Hepatocyte (in vitro differentiated cells): ENCODE data around the gene ACOT4. TPM values are rescaled to one million over a fixed set of nuclear protein-coding genes. Genes with fewer than 3 reads are reported as not detected.

Experiments
- DNase-seq: peaks from one replicate; pipeline ENCODE4 v3.0.0-alpha.2; 2016; ENCODE audit warnings: low spot score
- H2AFZ ChIP-seq: fragments of 200-600 bp; sonication (generic); 2 replicates; pipeline ENCODE4 v1.6.0; 2016; ENCODE audit warnings: antibody characterized with exemption, mild to moderate bottlenecking
- H3K27ac ChIP-seq: fragments of 200-600 bp; sonication (generic); 2 replicates; pipeline ENCODE4 v1.5.1; 2016; ENCODE audit warnings: mild to moderate bottlenecking
- H3K27me3 ChIP-seq: fragments of 200-600 bp; sonication (generic); 2 replicates; pipeline ENCODE4 v1.6.1; 2016
- H3K36me3 ChIP-seq: fragments of 200-600 bp; sonication (generic); replicated peaks from 2 replicates; pipeline ENCODE4 v1.5.1; 2016; ENCODE audit warnings: low read depth; ENCODE audit not compliant: insufficient read depth
- H3K4me1 ChIP-seq: fragments of 200-600 bp; sonication (generic); 2 replicates; pipeline ENCODE4 v1.5.1; 2016; ENCODE audit warnings: mild to moderate bottlenecking, moderate library complexity; ENCODE audit not compliant: insufficient read depth
- H3K4me2 ChIP-seq: fragments of 200-600 bp; sonication (generic); 2 replicates; pipeline ENCODE4 v1.6.0; 2016
- H3K4me3 ChIP-seq: fragments of 200-600 bp; sonication (generic); 2 replicates; pipeline ENCODE4 v1.5.1; 2016; ENCODE audit warnings: mild to moderate bottlenecking
- H3K79me2 ChIP-seq: fragments of 200-600 bp; sonication (generic); 2 replicates; pipeline ENCODE4 v1.6.0; 2017; ENCODE audit warnings: mild to moderate bottlenecking
- H3K9me2 ChIP-seq: fragments of 200-600 bp; sonication (generic); replicated peaks from 2 replicates; pipeline ENCODE4 v1.6.0; 2017; ENCODE audit warnings: mild to moderate bottlenecking; ENCODE audit not compliant: insufficient read depth
- H3K9me3 ChIP-seq: fragments of 200-600 bp; sonication (generic); 2 replicates; pipeline ENCODE4 v1.5.1; 2016; ENCODE audit warnings: low read depth, mild to moderate bottlenecking
- H4K20me1 ChIP-seq: fragments of 200-600 bp; sonication (generic); 2 replicates; pipeline ENCODE4 v1.6.0; 2016; ENCODE audit warnings: mild to moderate bottlenecking; ENCODE audit not compliant: insufficient read depth, poor library complexity, severe bottlenecking
- CTCF ChIP-seq: fragments of 200-600 bp; sonication (generic); IDR thresholded peaks from 2 replicates; pipeline ENCODE4 v1.5.1; 2016; ENCODE audit warnings: antibody characterized with exemption, mild to moderate bottlenecking; ENCODE audit not compliant: poor library complexity
- EZH2 ChIP-seq: fragments of 200-600 bp; sonication (generic); IDR thresholded peaks from 2 replicates; pipeline ENCODE4 v1.6.1; 2016; ENCODE audit warnings: antibody characterized with exemption, mild to moderate bottlenecking, borderline replicate concordance
- EZH2phosphoT487 ChIP-seq: fragments of 200-600 bp; sonication (generic); IDR thresholded peaks from one replicate; pipeline ENCODE4 v1.6.1; 2018; ENCODE audit warnings: antibody characterized with exemption, mild to moderate bottlenecking, low read depth, moderate library complexity; ENCODE audit not compliant: unreplicated experiment, severe bottlenecking
- WGBS: methylation state at CpG from one replicate; pipeline ENCODE4 v1.1.6; 2016; ENCODE audit warnings: low lambda C conversion rate; ENCODE audit errors: missing lambda C conversion rate; 5-methylcytosine and 5-hydroxymethylcytosine counted together
- polyA plus RNA-seq: library from polyadenylated mRNA; unstranded; fragments of >200 nt; fragmentation: Nextera tagmentation; extraction: Ambion mirVana; gene quantifications from 2 replicates; pipeline ENCODE4 v1.2.1, GENCODE V29; 2016
- total RNA-seq: library from RNA; depleted of rRNA; stranded (reverse); fragments of >200 nt; gene quantifications from 2 replicates; pipeline ENCODE4 v1.2.3, GENCODE V29; 2014

ACOT4 gene
- total and polyA plus RNA-seq, 2 experiments from 2014 or later, result 2.1 to 2.5 TPM

- H3K79me2 ChIP-seq, result peaks cover 27% of the 10 kb centered on the region
- WGBS, result under 1% methylated on average over 42 of the region's 43 CpGs
Measured at GRCh38 chr14:73644531-73645247, 53.0 kb downstream of the ACOT4 start, which contains the start of gene DNAL1. Gene DNAL1, plus strand, starts transcription at chr14:73644986. Its CDS starts 54 bp downstream, at chr14:73645040.

GRCh38 chr14:73645248-73645610 is 53.6 kb downstream of the ACOT4 start:
- peaks cover 10% of the 10 kb centered on the region for H3K4me1 ChIP-seq
- peak overlapping the region; percentile 92 for H3K4me3 ChIP-seq
- TF ChIP-seq CTCF, result no peak
- TF ChIP-seq EZH2phosphoT487, result no peak
- no peak for TF ChIP-seq EZH2
- peaks cover 33% of the 10 kb centered on the region for H3K79me2 ChIP-seq
- H3K27ac ChIP-seq, result no peak overlapping the region
- H3K4me2 ChIP-seq, result peak overlapping the region; percentile 75
- peak overlapping the region; percentile 86 for H2AFZ ChIP-seq
- H3K9me2 ChIP-seq, result no peaks in the 10 kb centered on the region
- no peak for DNase-seq
- H3K9me3 ChIP-seq, result no peaks in the 10 kb centered on the region
- WGBS, result 7% methylated on average over 6 of the region's 7 CpGs
- no peaks in the 10 kb centered on the region for H3K36me3 ChIP-seq
- H4K20me1 ChIP-seq, result no peaks in the 10 kb centered on the region
- H3K27me3 ChIP-seq, result no peaks in the 10 kb centered on the region

More at GRCh38 chr14:73644531-73645247, 53.0 kb downstream of the ACOT4 start, which contains the start of gene DNAL1:
- Histone ChIP-seq H4K20me1 (no peaks in the 10 kb centered on the region), H2AFZ (peak within 1 kb of the TSS; percentile 86), H3K27ac (peak within 1 kb of the TSS; percentile 84), H3K36me3 (no peaks in the 10 kb centered on the region), H3K27me3 (no peaks in the 10 kb centered on the region), H3K4me2 (peak within 1 kb of the TSS; percentile 75), H3K9me2 (no peaks in the 10 kb centered on the region), H3K9me3 (no peaks in the 10 kb centered on the region), H3K4me1 (peaks cover 10% of the 10 kb centered on the region), H3K4me3 (peak within 1 kb of the TSS; percentile 92)
- TF ChIP-seq EZH2phosphoT487, result no peak
- TF ChIP-seq CTCF, result no peak
- TF ChIP-seq EZH2, result no peak
- peak; percentile 96 for DNase-seq

Other genes with a start within 250 kb of the ACOT4 start
- gene NUMB, start 133.3 kb upstream of the ACOT4 start, total RNA-seq, result 35.3 and 38.5 TPM in 2 replicates
- 44.0 and 45.8 TPM in 2 replicates for gene NUMB, start 133.3 kb upstream of the ACOT4 start, polyA plus RNA-seq
- 12.6 and 13.1 TPM in 2 replicates for gene RIOX1, start 100.9 kb upstream of the ACOT4 start, total RNA-seq
- gene RIOX1, start 100.9 kb upstream of the ACOT4 start, polyA plus RNA-seq, result 10.1 and 15.6 TPM in 2 replicates
- 21.2 and 28.3 TPM in 2 replicates for gene ACOT1, start 54.7 kb upstream of the ACOT4 start, total RNA-seq
- 10.7 and 13.0 TPM in 2 replicates for gene ACOT1, start 54.7 kb upstream of the ACOT4 start, polyA plus RNA-seq
- gene HEATR4, start 32.9 kb upstream of the ACOT4 start, total RNA-seq, result 0.17 and 0.44 TPM in 2 replicates
- 0.69 and 1.1 TPM in 2 replicates for gene HEATR4, start 32.9 kb upstream of the ACOT4 start, polyA plus RNA-seq
- gene ACOT2, start 22.7 kb upstream of the ACOT4 start, total RNA-seq, result 58.8 and 70.2 TPM in 2 replicates
- 43.6 and 44.2 TPM in 2 replicates for gene ACOT2, start 22.7 kb upstream of the ACOT4 start, polyA plus RNA-seq
- not detected in 2 replicates for gene ACOT6, start 20.6 kb downstream of the ACOT4 start, total RNA-seq
- not detected in 2 replicates for gene ACOT6, start 20.6 kb downstream of the ACOT4 start, polyA plus RNA-seq
- gene DNAL1, start 53.1 kb downstream of the ACOT4 start, total RNA-seq, result 5.4 and 6.9 TPM in 2 replicates
- 5.7 and 6.0 TPM in 2 replicates for gene DNAL1, start 53.1 kb downstream of the ACOT4 start, polyA plus RNA-seq
- 23.0 and 27.3 TPM in 2 replicates for gene PNMA1, start 122.5 kb downstream of the ACOT4 start, total RNA-seq
- gene PNMA1, start 122.5 kb downstream of the ACOT4 start, polyA plus RNA-seq, result 41.2 and 45.7 TPM in 2 replicates